ENCODE results near the gene MYOM1.
"Not testable (repeated sequence)": the region's sequence is repeated elsewhere in the genome, so short reads cannot be mapped to it uniquely, and the experiment has no call there.

MYOM1 gene

GRCh38 chr18:3217948-3218647, 1.7 kb downstream of the MYOM1 start:
- DNase-seq: no peak

GRCh38 chr18:3216987-3217386, 2.8 kb downstream of the MYOM1 start:
- DNase-seq: no peak

GRCh38 chr18:3214855-3215637, 4.7 kb downstream of the MYOM1 start:
- DNase-seq: no peak

- DNase-seq: peak in 1 of 2 donors; percentile 32
Measured at GRCh38 chr18:3213300-3214059, 6.3 kb downstream of the MYOM1 start.

- DNase-seq: no peak
Measured at GRCh38 chr18:3212657-3213056, 7.1 kb downstream of the MYOM1 start.

GRCh38 chr18:3211236-3211992, 8.4 kb downstream of the MYOM1 start:
- DNase-seq: no peak

GRCh38 chr18:3209859-3210569, 9.8 kb downstream of the MYOM1 start:
- no peak for DNase-seq

GRCh38 chr18:3207565-3207964, 12.2 kb downstream of the MYOM1 start:
- DNase-seq: no peak

GRCh38 chr18:3205239-3205638, 14.5 kb downstream of the MYOM1 start:
- DNase-seq: no peak

- DNase-seq: no peak
Measured at GRCh38 chr18:3199942-3200645, 19.7 kb downstream of the MYOM1 start.

- not testable (repeated sequence) for DNase-seq
Measured at GRCh38 chr18:3198260-3198860, 21.4 kb downstream of the MYOM1 start.

GRCh38 chr18:3194947-3195612, 24.7 kb downstream of the MYOM1 start:
- no peak for DNase-seq

- no peak for DNase-seq
Measured at GRCh38 chr18:3193331-3193730, 26.4 kb downstream of the MYOM1 start.

GRCh38 chr18:3192752-3193151, 27.0 kb downstream of the MYOM1 start:
- DNase-seq: no peak

GRCh38 chr18:3192286-3192685, 27.5 kb downstream of the MYOM1 start:
- DNase-seq: no peak

GRCh38 chr18:3190610-3191009, 29.2 kb downstream of the MYOM1 start:
- no peak for DNase-seq

GRCh38 chr18:3189884-3190283, 29.9 kb downstream of the MYOM1 start:
- DNase-seq: no peak

- DNase-seq: no peak
Measured at GRCh38 chr18:3186678-3187658, 32.8 kb downstream of the MYOM1 start.

- no peak for DNase-seq
Measured at GRCh38 chr18:3184275-3184963, 35.3 kb downstream of the MYOM1 start.

Measured in bone marrow (tissue), 2 donors.